ENCODE results near the gene RAB6A.

- TF ChIP-seq CTCF (IDR thresholded peaks at IDR 0.05), result no peak
- TF ChIP-seq POLR2A (IDR thresholded peaks at IDR 0.05), result no peak
Measured at GRCh38 chr11:73781303-73781702, 20.4 kb upstream of the RAB6A start.
